Type B pancreatic cell (in vitro differentiated cells): ENCODE results near the gene FDCSP. TPM values are rescaled to one million over a fixed set of nuclear protein-coding genes. Genes with fewer than 3 reads are reported as not detected.
A peak's percentile ranks its signal among the peaks of the same experiment; 100 is the strongest.

Experiments
- DNase-seq: peaks from one replicate; pipeline ENCODE4 v3.0.0; 2021; ENCODE audit warnings: mixed read lengths; ENCODE audit not compliant: unreplicated experiment; ENCODE audit errors: extremely low spot score
- H3K27ac Mint-ChIP-seq: 2 replicates; pipeline ENCODE4 v1.8.0; 2021; ENCODE audit warnings: mild to moderate bottlenecking, mixed read lengths
- H3K27me3 Mint-ChIP-seq: 2 replicates; pipeline ENCODE4 v1.8.0; 2021; ENCODE audit warnings: mixed read lengths
- H3K36me3 Mint-ChIP-seq: 2 replicates; pipeline ENCODE4 v1.8.0; 2021; ENCODE audit warnings: mixed read lengths
- H3K4me1 Mint-ChIP-seq: one replicate; pipeline ENCODE4 v1.8.0; 2021; ENCODE audit warnings: mixed read lengths; ENCODE audit not compliant: unreplicated experiment
- H3K4me3 Mint-ChIP-seq: 2 replicates; pipeline ENCODE4 v1.8.0; 2021; ENCODE audit warnings: mild to moderate bottlenecking, mixed read lengths
- H3K9me3 Mint-ChIP-seq: 2 replicates; pipeline ENCODE4 v1.8.0; 2021; ENCODE audit warnings: mixed read lengths
- CTCF ChIP-seq: fragments of 200-600 bp; sonication (generic); conservative IDR thresholded peaks from 2 replicates; pipeline ENCODE4 v1.5.0; 2021; ENCODE audit warnings: antibody characterized with exemption, mild to moderate bottlenecking
- total RNA-seq: library from RNA; stranded (reverse); gene quantifications from 2 replicates; pipeline ENCODE4 v1.2.1, GENCODE V29; 2021; ENCODE audit warnings: low replicate concordance

Gene FDCSP
- total RNA-seq, 1 donor from 2014 or later = not detected

GRCh38 chr4:70182517-70183167 is 43.3 kb upstream of the FDCSP start:
- H3K27me3 Mint-ChIP-seq = no peaks in the 10 kb centered on the region
- DNase-seq = no peak
- H3K27ac Mint-ChIP-seq = no peak overlapping the region
- no peaks in the 10 kb centered on the region for H3K9me3 Mint-ChIP-seq
- no peaks in the 10 kb centered on the region for H3K4me1 Mint-ChIP-seq
- no peak overlapping the region for H3K4me3 Mint-ChIP-seq
- H3K36me3 Mint-ChIP-seq = no peaks in the 10 kb centered on the region
- TF ChIP-seq CTCF = no peak

DNA sequence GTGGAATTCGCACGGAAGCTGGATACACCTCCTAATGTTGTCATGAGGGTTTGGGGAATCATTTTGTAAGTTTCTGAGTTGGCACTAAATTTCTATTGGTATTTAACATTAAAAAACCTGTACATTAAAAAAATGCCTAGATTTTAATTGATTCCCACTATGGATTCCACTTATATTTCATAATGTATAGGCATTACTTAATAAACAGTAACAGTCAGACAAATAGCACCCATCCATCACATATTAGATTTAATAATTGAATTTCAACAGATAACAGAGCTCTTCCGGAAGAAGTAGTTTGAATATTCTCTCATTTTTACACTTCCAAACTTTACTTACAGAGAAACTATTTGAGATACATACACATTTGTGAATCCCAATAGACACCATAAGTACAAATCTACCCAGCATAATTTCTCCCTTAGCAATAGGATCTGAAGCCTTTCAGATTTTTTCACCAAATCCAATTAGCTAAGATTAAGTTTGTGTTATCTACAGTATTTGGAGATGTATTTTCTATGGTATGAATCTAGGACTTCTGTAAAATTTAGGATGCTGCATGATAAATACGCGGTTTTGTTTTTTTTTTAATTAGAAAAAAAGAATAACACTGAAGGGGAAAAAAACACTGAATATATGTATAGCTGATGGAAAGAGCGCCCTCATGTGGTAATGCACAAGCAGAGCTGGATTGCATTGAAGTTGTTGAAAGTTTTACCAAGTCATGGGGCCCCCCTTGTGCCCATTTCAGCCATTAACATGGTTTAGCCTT is 42.6 kb upstream of the FDCSP start:
- H3K27ac Mint-ChIP-seq = no peak overlapping the region

DNA sequence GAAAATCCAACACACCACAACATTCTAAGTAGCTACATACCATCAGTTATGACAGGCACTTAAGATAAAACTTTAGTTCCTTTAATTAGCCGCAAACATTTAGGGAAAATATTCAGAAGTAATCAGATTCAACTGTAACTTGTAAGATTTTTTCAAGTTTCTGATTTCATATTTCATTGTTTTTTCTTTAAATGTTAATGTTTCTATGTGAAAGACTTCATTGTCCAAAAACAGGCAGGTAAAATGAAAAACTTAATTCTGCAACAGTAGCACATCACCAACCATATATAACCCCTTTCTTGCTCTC is 42.0 kb upstream of the FDCSP start:
- no peaks in the 10 kb centered on the region for H3K4me1 Mint-ChIP-seq
- no peak overlapping the region for H3K4me3 Mint-ChIP-seq
- H3K27ac Mint-ChIP-seq = no peak overlapping the region
- no peaks in the 10 kb centered on the region for H3K36me3 Mint-ChIP-seq
- H3K27me3 Mint-ChIP-seq = no peaks in the 10 kb centered on the region
- TF ChIP-seq CTCF = peak; percentile 54
- no peak for DNase-seq
- H3K9me3 Mint-ChIP-seq = no peaks in the 10 kb centered on the region

More for the DNA sequence above, 42.6 kb upstream of the FDCSP start:
- Mint-ChIP-seq H3K9me3 (no peaks in the 10 kb centered on the region), H3K36me3 (no peaks in the 10 kb centered on the region), H3K4me1 (no peaks in the 10 kb centered on the region), H3K4me3 (no peak overlapping the region), H3K27me3 (no peaks in the 10 kb centered on the region)
- TF ChIP-seq CTCF = peak; percentile 88
- DNase-seq = no peak

DNA sequence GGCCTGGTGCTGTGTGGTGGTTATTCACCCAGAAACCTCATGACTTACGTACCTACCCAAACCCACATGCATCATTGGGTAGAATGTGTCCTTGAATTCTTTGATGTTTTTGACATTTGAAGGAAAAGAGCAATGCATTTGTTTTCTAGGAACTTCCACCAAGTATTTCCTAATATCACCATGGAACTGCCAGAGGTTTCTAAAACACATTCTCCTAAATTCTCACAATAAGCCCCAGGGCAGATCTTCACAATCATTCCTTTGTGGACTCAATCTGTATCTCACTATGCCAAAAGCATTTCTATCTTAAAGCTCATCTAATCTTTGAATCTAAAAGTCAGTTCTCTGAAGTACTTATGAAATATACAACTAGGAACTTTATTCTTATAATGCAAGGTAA is 38.7 kb upstream of the FDCSP start:
- H3K4me1 Mint-ChIP-seq = no peaks in the 10 kb centered on the region
- H3K27me3 Mint-ChIP-seq = no peaks in the 10 kb centered on the region
- H3K36me3 Mint-ChIP-seq = no peaks in the 10 kb centered on the region
- H3K9me3 Mint-ChIP-seq = no peaks in the 10 kb centered on the region
- TF ChIP-seq CTCF = no peak
- H3K4me3 Mint-ChIP-seq = no peak overlapping the region
- no peak overlapping the region for H3K27ac Mint-ChIP-seq
- DNase-seq = no peak

GRCh38 chr4:70190579-70190978 is 35.3 kb upstream of the FDCSP start:
- Mint-ChIP-seq H3K4me1 (no peaks in the 10 kb centered on the region), H3K36me3 (no peaks in the 10 kb centered on the region), H3K27ac (no peak overlapping the region), H3K9me3 (no peaks in the 10 kb centered on the region), H3K4me3 (no peak overlapping the region), H3K27me3 (no peaks in the 10 kb centered on the region)
- no peak for DNase-seq
- no peak for TF ChIP-seq CTCF
